ENCODE measurements around the gene PRDX2.

The PRDX2 gene

GRCh38 chr19:12767666-12768065 lies 33.9 kb downstream of the PRDX2 start (continued):
- TF ChIP-seq TOX (CRISPR knock-in tag; IDR thresholded peaks at IDR 0.05; ENCODE audit: borderline replicate concordance) (no peak), CREB5 (CRISPR knock-in tag; IDR thresholded peaks at IDR 0.05; ENCODE audit: low read depth) (no peak)

- TF ChIP-seq TCF4 (CRISPR knock-in tag; IDR thresholded peaks at IDR 0.05; ENCODE audit: borderline replicate concordance) (no peak), PPARA (CRISPR knock-in tag; IDR thresholded peaks at IDR 0.05; ENCODE audit: borderline replicate concordance) (no peak), GLIS3 (CRISPR knock-in tag; IDR thresholded peaks at IDR 0.05) (no peak), ESRRG (CRISPR knock-in tag; IDR thresholded peaks at IDR 0.05) (no peak), ZC3H10 (CRISPR knock-in tag; IDR thresholded peaks at IDR 0.05) (no peak), CREB5 (CRISPR knock-in tag; IDR thresholded peaks at IDR 0.05; ENCODE audit: low read depth) (no peak), TOX (CRISPR knock-in tag; IDR thresholded peaks at IDR 0.05; ENCODE audit: borderline replicate concordance) (no peak), ZNF8 (CRISPR knock-in tag; IDR thresholded peaks at IDR 0.05) (no peak), PATZ1 (CRISPR knock-in tag; IDR thresholded peaks at IDR 0.05; ENCODE audit: borderline replicate concordance) (no peak), ZNF70 (CRISPR knock-in tag; IDR thresholded peaks at IDR 0.05) (no peak), OSR1 (CRISPR knock-in tag; IDR thresholded peaks at IDR 0.05) (no peak), BACH2 (CRISPR knock-in tag; IDR thresholded peaks at IDR 0.05; ENCODE audit: borderline replicate concordance) (no peak)
- TF ChIP-seq, protein P1, sequence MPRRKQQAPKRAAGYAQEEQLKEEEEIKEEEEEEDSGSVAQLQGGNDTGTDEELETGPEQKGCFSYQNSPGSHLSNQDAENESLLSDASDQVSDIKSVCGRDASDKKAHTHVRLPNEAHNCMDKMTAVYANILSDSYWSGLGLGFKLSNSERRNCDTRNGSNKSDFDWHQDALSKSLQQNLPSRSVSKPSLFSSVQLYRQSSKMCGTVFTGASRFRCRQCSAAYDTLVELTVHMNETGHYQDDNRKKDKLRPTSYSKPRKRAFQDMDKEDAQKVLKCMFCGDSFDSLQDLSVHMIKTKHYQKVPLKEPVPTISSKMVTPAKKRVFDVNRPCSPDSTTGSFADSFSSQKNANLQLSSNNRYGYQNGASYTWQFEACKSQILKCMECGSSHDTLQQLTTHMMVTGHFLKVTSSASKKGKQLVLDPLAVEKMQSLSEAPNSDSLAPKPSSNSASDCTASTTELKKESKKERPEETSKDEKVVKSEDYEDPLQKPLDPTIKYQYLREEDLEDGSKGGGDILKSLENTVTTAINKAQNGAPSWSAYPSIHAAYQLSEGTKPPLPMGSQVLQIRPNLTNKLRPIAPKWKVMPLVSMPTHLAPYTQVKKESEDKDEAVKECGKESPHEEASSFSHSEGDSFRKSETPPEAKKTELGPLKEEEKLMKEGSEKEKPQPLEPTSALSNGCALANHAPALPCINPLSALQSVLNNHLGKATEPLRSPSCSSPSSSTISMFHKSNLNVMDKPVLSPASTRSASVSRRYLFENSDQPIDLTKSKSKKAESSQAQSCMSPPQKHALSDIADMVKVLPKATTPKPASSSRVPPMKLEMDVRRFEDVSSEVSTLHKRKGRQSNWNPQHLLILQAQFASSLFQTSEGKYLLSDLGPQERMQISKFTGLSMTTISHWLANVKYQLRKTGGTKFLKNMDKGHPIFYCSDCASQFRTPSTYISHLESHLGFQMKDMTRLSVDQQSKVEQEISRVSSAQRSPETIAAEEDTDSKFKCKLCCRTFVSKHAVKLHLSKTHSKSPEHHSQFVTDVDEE (CRISPR knock-in tag; IDR thresholded peaks at IDR 0.05), result no peak
- TF ChIP-seq, protein P2, sequence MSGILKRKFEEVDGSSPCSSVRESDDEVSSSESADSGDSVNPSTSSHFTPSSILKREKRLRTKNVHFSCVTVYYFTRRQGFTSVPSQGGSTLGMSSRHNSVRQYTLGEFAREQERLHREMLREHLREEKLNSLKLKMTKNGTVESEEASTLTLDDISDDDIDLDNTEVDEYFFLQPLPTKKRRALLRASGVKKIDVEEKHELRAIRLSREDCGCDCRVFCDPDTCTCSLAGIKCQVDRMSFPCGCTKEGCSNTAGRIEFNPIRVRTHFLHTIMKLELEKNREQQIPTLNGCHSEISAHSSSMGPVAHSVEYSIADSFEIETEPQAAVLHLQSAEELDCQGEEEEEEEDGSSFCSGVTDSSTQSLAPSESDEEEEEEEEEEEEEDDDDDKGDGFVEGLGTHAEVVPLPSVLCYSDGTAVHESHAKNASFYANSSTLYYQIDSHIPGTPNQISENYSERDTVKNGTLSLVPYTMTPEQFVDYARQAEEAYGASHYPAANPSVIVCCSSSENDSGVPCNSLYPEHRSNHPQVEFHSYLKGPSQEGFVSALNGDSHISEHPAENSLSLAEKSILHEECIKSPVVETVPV (CRISPR knock-in tag; IDR thresholded peaks at IDR 0.05), result no peak
These were observed 34.5 kb downstream of the PRDX2 start for GRCh38 chr19:12767150-12767549.

DNA sequence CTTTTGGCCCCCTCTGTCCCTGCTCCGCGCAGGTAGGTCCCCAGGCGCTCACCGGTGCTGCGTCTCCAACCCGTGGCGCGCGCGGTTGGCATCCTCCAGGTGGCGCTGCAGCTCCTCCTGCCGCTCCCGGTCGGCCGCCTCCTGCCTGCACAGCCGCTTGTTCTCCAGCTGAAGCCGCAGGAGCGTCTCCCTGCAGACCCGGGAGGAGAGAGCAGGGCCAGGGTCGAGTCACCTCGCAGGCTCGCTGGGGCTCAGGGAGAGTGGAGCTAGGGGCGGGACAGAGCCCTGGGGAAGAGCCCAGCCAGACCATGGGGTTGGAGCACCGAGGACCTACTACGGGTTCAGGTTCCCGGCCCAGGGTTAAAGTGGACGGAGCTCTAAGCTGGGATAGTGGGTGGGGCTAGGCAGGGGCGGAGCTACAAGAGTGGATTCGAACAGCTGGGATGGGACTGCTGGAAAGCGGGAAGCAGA lies 35.5 kb downstream of the PRDX2 start:
- TF ChIP-seq, protein P2 (CRISPR knock-in tag; IDR thresholded peaks at IDR 0.05), result no peak
- TF ChIP-seq ZFP30 (CRISPR knock-in tag; IDR thresholded peaks at IDR 0.05) (no peak), CREB5 (CRISPR knock-in tag; IDR thresholded peaks at IDR 0.05; ENCODE audit: low read depth) (no peak), ZFP3 (CRISPR knock-in tag; IDR thresholded peaks at IDR 0.05) (no peak), ISL1 (CRISPR knock-in tag; IDR thresholded peaks at IDR 0.05) (no peak), RARB (CRISPR knock-in tag; IDR thresholded peaks at IDR 0.05) (no peak), ESRRG (CRISPR knock-in tag; IDR thresholded peaks at IDR 0.05) (no peak), BACH2 (CRISPR knock-in tag; IDR thresholded peaks at IDR 0.05; ENCODE audit: borderline replicate concordance) (no peak), TCF4 (CRISPR knock-in tag; IDR thresholded peaks at IDR 0.05; ENCODE audit: borderline replicate concordance) (no peak), ZNF70 (CRISPR knock-in tag; IDR thresholded peaks at IDR 0.05) (no peak), PPARA (CRISPR knock-in tag; IDR thresholded peaks at IDR 0.05; ENCODE audit: borderline replicate concordance) (no peak), OSR1 (CRISPR knock-in tag; IDR thresholded peaks at IDR 0.05) (no peak), ZC3H10 (CRISPR knock-in tag; IDR thresholded peaks at IDR 0.05) (no peak), CSDC2 (CRISPR knock-in tag; IDR thresholded peaks at IDR 0.05) (no peak)
- TF ChIP-seq, protein P1 (CRISPR knock-in tag; IDR thresholded peaks at IDR 0.05), result no peak
- TF ChIP-seq, protein P3, sequence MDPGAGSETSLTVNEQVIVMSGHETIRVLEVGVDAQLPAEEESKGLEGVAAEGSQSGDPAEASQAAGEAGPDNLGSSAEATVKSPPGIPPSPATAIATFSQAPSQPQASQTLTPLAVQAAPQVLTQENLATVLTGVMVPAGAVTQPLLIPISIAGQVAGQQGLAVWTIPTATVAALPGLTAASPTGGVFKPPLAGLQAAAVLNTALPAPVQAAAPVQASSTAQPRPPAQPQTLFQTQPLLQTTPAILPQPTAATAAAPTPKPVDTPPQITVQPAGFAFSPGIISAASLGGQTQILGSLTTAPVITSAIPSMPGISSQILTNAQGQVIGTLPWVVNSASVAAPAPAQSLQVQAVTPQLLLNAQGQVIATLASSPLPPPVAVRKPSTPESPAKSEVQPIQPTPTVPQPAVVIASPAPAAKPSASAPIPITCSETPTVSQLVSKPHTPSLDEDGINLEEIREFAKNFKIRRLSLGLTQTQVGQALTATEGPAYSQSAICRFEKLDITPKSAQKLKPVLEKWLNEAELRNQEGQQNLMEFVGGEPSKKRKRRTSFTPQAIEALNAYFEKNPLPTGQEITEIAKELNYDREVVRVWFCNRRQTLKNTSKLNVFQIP (CRISPR knock-in tag; IDR thresholded peaks at IDR 0.05; ENCODE audit: borderline replicate concordance, low read depth), result no peak
- ATAC-seq, result no peak

More at GRCh38 chr19:12767150-12767549, 34.5 kb downstream of the PRDX2 start:
- no peak for ATAC-seq

Data from SK-N-SH treated with all-trans-retinoic acid at 6 μM for 48 hours (cell line).